MV-4-11 (cell line): Measurements from ENCODE around the gene ANKRD34B.
"Not testable (repeated sequence)": the region's sequence is repeated elsewhere in the genome, so short reads cannot be mapped to it uniquely, and the experiment has no call there.

ENCODE experiments used
- DNase-seq: peaks from one replicate; lab custom pipeline; 2025; lab: John Stamatoyannopoulos, UW

The ANKRD34B gene

DNA sequence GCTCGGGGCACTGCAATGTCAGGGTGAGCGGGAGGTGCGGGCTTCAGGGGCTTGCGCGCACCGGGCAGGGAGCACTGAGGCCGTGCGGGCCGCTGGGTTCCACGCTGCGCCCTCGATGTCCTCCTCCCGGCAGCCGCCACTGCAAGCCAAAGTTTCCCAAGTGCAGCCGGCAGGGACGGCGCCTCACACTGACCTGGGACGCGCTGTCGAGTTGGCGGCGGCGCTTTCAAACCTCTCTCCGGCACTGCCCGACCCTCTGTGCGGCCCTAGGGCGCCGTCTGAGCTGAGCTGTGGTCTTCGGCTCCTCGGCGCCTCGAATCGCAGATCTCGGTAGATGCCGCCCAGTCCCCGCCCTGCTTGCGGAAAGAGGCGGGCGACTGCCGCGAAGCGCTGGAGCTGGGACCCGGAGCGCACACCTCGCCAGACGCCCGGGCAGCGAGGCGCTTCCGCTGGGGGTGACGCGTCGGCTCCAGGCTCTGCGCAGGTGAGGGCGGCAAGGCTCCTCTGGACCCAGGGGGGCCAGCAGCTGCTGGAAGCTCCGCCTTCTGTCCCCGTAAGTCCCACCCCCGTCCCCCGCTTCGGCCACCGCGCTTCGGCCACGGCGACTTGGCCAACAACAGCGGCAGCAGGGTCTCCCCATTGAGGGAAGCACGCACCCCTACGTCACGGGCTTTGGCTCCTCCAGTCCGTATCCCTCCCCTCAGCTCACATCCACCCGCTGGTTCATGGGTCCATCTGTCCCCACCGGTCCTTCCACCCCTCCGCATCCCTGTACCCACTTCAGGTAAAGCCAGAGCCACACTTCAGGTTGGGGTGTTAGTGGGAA lies at the start of gene ANKRD34B:
ANKRD34B (minus strand) TSS at position 320 of the 826 bp plus-strand sequence. CDS start 10,261 bp downstream, outside the sequence.
- no peak for DNase-seq

DNA sequence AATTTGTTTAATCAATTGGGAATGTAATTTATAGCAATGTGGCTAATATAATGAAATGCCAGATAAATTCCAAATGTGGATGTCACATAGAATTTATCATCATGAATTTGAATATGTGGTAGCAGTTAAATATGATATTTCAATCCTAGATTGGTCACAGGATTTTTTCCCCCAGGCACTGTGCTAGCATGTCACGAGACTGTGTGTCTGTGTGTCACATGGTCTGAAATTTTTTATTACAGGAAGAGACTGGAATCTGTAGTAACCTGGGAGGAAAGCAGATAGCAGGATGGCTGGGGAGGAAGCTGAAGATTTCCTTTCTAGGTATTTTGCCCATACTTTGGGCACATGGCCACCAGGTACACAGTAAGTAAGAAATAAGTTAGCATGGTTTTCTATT lies 49.0 kb upstream of the ANKRD34B start:
- DNase-seq = no peak

DNA sequence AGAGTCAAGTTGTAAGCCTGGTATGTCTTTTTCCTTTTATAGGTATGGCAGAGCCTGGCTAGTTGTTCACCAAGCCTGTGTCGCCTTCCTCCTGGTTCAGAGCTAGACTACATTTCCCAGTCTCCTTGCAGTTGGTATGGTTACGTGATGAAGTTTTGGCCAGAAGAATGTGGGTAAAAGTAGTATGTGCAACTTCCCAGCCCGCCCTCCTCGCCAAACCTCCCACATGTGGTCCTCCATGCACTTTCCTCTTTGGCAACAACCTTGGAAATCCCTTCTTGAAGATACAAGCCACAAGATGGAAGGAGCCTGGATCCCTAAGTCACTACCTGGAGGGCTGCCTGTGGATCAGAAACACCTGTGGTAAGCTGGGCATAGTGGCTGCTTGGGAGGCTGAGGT lies 48.4 kb upstream of the ANKRD34B start:
- DNase-seq = no peak

DNA sequence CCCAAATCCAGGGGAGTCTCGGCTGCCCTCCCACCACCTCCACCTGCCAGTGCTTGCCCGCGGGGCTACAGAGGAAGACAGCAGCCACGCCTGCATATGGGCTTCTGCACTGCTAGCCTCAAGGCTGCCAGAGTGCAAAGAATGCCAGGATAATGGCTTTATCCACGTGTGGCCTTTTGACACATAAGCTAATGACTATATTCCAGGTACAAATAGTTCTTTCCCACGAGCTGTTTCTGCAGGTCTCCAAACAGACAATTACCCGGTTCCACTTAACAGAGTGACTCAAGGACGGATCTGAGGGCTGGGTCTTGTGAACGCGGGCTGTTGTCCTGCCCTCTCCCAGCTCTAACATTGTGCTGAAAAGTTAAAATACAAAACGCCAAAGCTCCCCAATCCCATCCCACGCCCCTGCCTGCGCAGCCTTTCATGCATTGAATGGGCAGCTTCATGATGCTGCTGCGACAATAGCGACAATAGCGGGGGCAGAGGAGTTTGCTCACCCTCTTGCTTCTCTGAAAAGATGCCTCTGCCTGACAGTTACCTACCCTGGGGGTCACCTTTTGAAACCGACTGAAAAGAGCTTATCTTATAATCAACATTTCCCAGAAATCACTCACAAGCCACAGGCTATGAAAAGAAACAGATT lies 45.3 kb upstream of the ANKRD34B start:
- no peak for DNase-seq

DNA sequence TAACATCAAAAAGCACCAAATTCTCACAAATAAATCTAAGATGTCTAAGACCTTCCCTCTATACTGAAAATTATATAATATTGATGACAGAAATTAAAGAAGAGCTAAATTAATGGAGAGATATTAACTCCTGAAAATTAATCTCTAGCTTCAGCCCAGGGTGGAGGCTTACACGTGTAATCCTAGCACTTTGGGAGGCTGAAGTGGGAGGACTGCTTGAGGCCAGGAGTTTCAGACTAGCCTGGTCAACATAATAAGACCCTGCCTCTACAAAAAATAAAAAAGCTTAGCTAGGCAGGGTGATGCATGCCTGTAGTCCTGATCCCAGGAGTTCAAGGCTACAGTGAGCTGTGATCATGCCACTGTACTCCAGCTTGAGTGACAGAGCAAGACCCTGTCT lies 39.6 kb upstream of the ANKRD34B start:
- DNase-seq = no peak

DNA sequence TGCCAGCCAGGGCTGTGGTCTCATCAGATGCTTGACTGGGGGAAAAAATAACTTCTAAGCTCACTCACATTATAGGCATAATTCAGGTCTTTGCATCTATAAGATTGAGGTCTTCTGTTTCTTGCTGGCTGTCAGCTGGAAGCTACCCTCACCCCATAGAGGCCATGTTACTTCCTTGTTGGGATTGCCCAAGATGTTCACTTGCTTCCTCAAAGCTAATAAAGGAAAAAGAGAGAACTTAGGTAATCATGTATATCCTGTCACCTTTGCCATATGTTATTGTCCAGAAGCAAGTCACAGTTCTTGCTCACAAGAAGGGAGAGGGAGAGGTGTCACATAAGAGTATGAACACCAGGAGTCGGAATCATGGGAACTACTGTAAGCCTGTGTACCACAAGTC lies 38.7 kb upstream of the ANKRD34B start:
- peak; percentile 72 for DNase-seq

DNA sequence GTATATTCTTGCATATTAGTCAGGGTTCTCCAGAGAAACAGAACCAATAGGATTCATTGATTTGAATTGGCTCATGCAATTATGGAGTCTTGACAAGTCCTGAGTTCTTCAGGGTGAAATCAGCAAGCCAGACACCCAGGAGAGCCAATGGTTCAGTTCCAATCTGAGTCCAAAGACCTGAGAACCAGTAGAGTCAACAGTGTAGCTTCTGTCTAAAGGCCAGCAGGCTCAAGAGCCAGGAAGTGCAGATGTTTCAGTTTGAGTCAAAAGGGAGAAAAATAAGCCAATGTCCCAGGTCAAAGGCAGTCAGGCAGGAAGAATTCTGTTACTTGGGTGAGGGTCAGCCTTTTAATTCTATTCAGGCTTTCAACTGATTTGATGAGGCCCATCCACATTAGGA lies 37.8 kb upstream of the ANKRD34B start:
- no peak for DNase-seq

DNA sequence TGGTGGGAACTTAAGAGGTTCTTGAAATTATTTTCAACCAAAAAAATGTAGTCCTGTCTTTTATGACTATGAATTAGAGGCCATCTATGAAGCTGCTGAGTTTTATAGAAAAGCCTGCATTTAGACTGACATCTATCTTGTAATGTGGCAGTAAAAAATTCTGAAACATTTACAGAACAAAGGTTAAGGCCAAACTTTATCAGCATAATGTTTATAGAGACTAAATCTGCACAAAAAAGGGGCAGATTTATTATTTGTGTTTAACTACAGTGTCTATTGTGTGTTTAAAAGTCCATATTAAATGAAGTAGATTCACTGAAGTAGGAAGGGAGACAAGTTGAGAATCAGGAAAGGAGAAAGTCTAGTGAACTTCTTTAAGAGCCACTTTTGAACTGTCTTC lies 37.3 kb upstream of the ANKRD34B start:
- no peak for DNase-seq

DNA sequence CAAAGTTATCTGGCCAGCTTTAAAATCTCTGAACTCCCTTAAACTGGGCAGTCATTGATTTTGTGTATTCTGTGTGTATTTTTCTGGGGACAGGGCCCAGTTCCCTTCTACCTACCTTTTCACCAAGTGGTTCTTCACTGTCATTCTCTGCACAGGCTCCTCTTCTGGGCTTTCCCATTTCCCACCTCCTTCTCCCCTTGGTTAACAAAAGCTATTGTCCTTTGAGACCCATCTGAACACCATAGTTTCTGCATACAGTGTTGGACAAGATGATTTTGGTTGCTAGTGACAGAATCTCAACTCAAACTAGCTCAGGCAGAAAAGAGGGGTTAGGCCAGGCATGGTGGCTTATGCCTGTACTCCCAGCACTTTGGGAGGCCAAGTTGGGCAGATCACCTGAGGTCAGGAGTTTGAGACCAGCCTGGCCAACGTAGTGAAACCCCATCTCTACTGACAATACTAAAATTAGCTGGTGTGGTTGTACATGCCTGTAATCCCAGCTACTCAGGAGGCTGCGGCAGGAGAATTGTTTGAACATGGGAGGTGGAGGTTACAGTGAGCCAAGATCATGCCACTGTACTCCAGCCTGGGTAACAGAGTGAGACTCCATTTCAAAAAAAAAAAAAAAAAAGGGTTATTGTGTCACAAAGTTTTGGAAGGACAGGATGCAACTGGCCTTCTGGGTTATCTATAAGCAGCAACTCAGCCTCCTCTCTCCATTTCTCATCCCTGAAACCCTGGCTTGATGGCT lies 31.0 kb upstream of the ANKRD34B start:
- no peak for DNase-seq

DNA sequence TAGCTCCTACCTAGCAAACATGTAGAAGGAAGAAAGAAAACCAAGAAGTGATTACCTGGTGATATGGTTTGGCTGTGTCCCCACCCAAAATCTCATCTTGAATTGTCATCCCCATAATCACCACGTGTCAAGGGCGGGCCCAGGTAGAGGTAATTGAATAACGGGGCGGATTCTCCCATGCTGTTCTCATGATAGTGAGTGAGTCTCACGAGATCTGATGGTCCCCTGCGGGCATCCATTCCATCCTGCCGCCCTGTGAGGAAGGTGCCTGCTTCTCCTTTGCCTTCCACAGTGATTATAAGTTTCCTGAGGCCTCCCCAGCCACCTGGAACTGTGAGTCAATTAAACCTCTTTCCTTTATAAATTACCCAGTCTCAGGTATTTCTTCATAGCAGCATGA lies 27.4 kb upstream of the ANKRD34B start:
- DNase-seq = no peak

DNA sequence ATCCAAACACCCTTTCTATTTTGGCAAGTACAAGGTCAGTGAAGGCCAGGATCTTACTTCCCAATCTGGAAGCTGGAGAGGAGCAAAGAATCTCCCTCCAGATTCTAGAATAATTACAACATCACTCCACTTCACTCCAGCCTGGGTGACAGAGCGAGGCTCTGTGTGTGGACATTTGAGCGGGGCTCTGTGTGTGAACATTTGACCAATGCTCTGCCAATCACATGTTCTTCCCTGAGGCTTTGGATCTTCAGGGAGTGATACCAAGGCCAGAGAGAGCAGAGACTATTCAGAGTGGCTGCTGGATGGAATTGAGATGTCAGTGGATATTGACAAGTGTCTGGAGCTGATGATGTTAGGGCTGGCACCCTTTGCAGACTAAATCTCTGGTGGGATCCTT lies 24.7 kb upstream of the ANKRD34B start:
- no peak for DNase-seq

DNA sequence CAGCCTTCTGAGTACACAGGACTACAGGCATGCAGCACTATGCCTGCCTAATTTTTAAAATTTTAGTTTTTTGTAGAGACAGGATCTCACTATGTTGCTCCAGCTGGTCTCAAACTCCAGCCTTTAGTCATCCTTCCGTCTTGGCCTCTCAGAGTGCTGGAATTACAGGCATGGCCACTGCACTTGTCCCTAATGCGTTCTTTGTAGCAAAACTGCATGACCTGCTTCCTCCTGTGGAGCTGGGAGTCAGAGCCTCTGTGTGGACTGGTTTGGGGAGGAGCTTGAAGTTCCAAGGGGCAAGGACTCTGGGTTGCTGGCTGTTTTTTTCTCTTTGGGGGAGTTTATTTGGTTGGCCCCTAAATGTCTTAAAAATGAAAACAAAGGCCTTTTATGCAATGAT lies 22.7 kb upstream of the ANKRD34B start:
- DNase-seq = no peak

DNA sequence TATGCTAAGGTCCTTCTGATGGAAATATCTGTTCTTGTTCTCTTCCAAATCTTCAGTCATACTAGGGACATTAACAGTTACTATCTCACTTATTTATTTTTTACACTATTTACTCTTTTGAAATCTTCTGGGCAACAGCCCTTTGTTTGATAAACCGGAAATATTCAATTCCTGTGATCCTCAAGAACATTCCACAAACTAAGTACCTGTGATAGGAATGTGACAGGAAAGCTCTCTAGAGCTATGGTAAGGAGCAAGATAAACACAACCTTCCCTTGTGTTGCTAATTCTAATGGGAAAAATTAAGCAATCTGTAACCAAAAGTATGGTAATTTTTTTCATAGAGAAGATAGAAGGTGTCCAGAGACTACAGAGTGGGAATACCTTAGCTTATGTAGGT lies 22.0 kb upstream of the ANKRD34B start:
- no peak for DNase-seq

DNA sequence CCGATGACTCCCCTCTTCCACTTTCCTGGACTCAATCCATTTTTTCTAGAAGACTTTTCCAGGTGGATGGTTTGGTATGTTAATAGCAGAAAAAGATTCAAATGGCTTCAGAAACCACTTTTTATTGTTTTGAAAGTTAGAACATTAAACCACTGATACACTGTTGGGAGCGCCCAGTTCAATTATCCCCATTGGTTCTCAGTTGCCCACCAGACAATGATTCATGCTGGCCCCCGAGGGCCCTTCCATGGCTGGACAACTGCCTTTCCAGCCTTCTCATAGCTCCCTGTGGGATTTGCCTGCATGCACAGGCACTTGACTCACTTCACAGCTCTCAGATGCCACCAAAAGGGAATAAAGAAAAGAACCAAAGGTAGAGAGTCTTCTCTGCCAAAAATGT lies 21.3 kb upstream of the ANKRD34B start:
- no peak for DNase-seq

DNA sequence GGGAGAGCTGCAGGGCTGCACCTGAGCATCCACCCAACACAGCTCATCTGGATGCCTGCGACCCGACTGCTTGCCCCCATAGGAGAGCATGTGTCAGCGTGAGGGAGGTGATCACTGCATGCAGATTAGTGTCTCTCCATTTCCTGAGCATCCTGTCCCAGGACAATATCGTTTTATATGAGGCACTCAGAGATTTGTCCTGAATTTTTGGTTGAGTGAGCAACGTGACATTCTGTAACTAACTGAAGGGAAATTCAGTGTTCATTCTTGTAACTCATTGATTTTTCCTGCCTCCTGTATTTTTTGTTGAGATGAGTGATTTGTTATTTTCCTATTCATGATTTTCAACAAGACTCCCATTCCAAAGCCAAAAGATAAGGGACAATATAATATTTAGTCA lies 20.7 kb upstream of the ANKRD34B start:
- DNase-seq = no peak

DNA sequence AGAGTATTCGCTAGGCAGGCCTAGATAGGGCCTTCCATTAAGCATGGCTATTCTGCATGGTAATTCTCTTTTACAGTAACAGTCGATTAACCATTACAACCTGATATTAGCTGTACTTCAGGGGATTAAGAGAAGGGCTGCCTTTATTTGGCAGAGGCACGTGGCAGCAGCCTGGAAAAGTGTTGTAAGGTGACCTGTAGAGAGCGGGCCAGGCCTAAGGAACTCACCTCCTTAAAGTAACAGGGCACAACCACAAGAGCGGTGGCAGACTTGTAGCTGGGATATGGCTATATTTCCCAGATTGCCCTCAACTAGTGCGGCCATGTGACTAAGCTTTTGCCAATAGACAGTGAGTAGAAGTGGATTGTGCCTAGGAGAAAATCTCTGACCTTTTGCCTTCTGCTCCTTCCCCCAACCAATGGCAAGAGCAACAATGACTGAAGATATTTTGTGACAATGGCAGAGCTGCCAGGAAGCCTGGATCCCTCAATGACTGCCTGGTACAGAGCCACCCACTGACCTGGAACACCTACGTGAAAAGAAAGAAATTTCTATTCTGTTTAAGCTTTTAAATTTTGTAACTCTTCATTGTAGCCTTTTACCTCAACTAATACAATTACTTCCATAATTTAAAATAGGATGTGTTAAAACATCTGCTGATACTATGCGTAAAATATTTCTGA lies 18.9 kb upstream of the ANKRD34B start:
- DNase-seq = no peak

DNA sequence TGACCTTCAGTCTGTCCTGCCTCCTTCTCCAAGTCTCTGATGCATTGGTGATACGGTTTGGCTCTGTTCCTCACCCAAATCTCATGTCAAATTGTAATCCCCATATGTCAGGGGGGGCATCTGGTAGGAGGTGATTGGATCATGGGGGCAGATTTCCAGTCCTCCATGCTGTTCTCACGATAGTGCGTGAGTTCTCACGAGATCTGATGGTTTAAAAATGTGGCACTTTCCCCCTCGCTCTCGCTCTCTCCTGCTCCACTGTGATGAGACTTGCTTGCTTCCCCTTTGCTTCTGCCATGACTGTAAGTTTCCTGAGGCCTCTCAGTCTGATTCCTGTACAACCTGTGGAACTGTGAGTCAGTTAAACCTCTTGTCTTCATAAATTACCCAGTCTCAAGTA lies 14.7 kb upstream of the ANKRD34B start:
- no peak for DNase-seq

DNA sequence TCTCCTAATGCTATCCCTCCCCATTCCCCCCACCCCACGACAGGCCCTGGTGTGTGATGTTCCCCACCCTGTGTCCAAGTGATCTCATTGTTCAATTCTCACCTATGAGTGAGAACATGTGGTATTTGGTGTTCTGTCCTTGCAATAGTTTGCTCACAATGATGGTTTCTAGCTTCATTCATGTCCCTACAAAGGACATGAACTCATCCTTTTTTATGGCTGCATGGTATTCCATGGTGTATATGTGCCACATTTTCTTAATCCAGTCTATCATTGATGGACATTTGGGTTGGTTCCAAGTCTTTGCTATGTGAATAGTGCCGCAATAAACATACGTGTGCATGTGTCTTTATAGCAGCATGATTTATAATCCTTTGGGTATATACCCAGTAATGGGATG lies 10.2 kb upstream of the ANKRD34B start:
- DNase-seq = not testable (repeated sequence)

DNA sequence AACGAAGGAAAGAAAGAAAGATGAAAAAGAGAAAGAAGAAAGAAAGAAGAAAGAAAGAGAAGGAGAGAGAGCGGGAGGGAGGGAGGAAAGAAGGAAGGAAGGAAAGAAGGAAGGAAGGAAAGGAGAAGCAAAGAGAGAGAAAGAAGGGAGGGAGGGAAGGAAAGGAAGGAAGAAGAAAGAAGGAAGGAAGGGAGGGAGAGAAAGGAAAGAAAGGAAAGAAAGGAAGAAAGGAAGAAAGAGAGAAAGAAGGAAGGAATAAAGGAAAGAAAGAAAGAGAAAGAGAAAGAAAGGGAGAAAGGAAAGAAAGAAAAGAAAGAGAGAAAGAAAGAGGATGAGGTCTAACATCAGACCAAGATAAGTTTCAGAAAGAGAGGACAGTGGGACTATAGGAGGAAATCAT lies 9.0 kb upstream of the ANKRD34B start:
- DNase-seq = no peak

DNA sequence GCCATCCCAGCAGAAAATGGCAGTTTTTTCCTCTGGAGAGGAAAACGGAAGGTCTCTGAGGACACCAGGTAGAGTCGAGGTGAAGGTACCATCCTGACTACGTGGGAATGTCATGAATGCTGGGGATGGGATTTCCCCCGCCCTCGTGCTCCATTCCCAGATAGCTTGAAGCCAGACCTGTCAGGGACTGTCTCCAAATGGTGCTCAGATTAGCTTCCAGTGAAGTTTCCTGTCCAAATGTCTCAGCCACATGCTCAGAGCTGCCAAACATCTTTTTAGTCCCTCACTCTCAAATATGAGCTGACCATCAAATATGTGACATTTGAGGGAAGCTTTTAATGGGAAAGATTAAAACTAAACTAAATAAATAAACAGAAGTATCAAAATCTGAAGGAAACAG lies 7.6 kb upstream of the ANKRD34B start:
- no peak for DNase-seq

DNA sequence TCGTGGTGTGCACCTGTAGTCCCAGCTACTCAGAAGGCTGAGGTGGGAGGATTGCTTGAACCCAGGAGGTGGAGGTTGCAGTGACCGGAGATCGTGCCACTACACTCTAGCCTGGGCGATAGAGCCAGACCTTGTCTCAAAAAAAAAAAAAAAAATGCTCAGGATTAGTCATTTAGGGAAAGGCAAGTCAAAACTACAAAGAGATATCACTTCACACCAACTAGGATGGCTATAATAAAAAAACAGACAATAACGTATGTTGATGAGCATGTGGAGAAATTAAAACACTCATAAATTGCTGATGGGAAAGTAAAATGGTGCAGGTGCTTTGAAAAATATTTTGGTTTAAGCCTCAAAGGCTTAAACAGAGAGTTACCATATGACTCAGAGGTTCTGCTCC lies 6.3 kb upstream of the ANKRD34B start:
- DNase-seq = no peak

DNA sequence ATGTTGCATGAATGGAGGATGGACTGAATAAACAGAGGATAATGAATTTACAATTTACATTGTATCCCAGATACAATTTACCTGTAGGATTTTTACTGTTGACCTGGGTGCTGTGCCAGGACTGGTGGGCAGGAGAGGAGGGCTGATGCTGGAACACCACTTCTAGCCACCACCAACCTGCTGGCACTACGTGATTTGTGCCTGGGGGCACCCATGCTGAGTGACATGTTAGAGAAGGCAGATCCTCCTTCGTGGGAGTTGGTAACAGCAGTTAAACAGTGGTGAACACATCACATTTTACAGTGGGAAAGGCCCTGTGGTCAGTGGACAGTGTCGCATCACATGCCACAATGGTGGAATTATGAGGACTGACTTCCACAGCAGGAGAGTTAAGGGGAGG lies 3.0 kb upstream of the ANKRD34B start:
- DNase-seq = no peak
